DMS 273 (cell line): ENCODE results near the gene ACTL9.

Source experiments
- DNase-seq: peaks from one replicate; lab custom pipeline; 2025; ENCODE audit not compliant: unreplicated experiment; lab: John Stamatoyannopoulos, UW

Gene ACTL9

DNA sequence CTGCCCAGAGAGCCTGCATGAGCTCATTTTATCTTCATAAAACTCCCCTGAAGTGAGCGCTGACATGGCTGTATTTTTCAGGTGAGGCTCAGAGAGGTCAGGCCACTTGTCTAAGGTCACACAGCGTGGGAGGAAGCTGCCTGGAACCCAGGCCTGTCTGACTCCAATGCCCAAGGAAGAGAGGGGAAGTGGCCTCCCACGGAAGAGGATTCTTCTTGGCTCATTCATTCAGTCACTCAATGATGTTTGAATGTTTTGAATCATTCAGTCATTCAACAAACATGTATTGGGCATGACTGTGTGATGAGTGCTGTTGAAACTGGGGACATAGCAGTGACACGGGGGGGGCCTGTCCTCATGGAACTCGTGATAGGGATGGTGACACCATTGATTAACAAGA is 12.0 kb downstream of the ACTL9 start:
- no peak for DNase-seq

DNA sequence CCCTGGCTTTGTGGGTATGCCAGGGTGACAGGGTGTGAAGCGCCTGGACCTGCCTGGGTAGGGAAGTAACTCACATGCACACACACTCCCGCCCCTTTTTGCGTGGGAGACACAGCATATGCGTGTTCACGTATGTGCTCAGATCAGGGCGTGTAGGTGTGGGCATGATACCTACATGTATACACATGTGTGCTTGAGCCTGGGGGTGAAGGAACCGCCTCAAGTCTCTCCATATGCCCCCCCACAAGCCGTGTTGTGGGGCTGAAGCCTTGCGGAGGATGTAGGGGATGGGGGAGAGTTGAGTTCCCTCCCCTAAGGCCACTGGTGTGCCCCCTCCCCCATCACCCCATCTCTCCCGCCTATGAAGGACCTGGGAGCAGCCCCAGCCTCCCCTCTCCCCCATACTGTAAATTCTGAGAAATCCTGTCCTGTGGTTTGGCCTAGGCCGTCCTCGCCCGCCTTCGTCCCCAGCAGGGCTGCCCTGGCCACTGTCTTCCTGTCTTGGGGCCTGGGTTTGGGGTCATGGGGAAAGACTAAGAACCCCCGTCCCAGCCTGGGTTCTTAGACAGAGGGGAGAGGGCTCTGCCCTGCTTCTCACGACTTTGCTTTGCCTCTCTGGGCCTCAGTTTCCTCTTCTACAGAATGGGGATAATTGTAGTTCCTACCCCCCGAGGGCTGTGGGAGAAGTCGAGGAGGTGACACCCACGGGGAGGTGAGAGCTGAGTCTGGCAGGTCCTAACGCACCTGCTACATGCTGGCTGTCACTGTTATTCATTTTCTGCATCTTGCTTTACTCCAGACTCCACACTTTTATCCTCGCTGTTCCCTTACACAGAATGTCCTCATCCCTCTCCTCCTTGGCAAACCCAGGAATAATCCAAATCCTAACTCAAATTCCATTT is 14.3 kb downstream of the ACTL9 start:
- DNase-seq = no peak

GRCh38 chr19:8682931-8683330 is 15.7 kb downstream of the ACTL9 start:
- DNase-seq = no peak

DNA sequence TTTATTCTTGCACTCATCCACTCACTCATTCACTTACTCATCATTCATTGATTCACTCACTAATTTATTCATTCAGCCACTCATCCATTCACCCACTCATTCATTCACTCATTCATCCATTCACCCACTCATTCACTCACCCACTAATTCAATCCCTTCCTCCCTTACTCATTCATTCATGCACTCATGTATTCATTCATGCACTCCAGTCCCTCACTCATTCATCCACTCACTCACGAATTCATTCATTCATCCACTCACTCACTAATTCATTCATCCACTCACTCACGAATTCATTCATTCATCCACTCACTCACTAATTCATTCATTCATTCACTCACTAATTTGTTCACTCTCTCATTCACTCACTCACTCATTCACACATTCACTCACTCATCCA is 16.1 kb downstream of the ACTL9 start:
- no peak for DNase-seq

- DNase-seq = no peak
These were observed 17.1 kb downstream of the ACTL9 start for GRCh38 chr19:8681345-8682029.

DNA sequence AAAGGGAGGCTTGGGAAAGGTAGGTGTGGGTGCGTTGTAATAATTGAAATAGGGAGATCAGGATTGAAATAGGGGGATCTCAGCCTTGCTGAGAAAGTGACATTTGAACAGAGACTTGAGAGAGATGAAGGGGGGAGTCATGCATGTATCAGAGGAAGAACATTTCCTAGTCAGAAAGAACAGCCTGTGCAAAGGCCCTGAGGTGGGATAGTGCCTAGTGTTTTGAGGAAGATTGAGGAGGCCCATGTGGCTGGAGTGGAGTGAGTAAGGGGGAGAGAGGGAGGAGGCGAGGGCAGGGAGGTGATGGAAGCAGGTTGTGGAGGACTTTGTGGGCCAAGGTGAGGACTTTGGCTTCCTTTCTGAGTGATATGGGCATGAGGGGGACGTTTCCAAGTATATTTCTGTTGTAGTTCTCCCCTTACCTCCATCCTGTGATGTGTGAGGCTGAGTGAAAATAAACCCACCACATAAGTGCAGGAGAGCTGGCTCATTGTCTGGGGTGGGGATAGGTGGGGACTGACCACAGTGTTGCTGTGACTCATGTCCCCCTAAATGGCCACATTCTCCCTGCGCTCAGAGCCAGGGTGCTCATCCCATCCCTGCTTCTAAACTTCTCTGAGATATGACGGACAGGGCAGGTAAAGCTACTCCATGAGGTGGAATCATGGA is 17.8 kb downstream of the ACTL9 start:
- no peak for DNase-seq

GRCh38 chr19:8678244-8678807 is 20.3 kb downstream of the ACTL9 start:
- DNase-seq = no peak

- DNase-seq = no peak
These were observed 23.5 kb downstream of the ACTL9 start for GRCh38 chr19:8675066-8675465.

GRCh38 chr19:8673276-8673891 is 25.2 kb downstream of the ACTL9 start:
- no peak for DNase-seq

DNA sequence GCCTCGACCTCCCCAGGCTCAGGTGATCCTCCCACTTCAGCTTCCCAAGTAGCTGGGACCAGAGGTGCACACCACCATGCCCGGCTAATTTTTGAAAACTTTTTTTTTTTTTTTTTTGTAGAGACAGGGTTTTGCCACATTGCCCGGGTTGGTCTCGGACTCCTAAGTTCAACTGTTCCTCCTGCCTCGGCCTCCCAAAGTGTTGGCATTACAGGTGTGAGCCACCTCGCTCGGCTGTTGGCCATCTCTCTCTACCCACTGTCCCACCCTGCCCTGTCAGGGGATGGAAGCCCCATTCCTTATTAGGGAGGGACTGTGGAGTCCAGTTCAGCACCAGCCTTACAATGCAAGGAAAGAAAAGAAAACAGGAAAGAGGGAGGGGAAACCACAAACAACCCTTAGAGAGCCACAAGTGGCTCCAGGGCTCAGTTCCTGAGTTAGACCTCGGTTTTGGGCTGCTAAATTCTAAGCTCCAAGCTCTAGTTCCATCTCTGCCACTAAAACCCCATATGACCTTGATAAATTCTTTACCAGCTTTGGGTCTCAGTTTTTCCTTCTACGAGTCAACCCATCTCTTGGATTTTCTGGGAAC is 31.7 kb downstream of the ACTL9 start:
- no peak for DNase-seq

- DNase-seq = no peak
These were observed 33.0 kb downstream of the ACTL9 start for GRCh38 chr19:8665468-8666213.

- DNase-seq = no peak
These were observed 33.9 kb downstream of the ACTL9 start for GRCh38 chr19:8664671-8665057.

GRCh38 chr19:8663920-8664670 is 34.5 kb downstream of the ACTL9 start:
- DNase-seq = no peak

DNA sequence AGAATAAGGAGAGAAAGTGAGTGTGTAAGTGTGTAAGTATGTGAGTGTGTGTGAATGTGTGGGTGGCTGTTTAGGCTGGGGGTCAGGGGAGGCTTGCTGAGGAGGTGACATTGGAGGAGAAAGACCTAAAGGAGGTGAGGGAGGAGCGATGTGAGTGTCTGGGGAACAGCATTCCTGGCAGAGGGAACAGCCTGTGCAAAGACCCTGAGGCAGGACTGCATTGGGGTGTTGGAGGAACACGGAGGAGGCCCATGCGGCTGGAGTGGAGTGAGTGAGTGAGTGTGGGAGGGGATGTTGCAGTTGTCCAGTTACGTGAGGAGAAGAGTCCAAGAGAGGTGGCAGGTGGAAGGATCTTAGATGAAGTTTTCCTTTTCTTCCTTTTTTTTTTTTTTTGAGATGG is 36.3 kb downstream of the ACTL9 start:
- DNase-seq = no peak

DNA sequence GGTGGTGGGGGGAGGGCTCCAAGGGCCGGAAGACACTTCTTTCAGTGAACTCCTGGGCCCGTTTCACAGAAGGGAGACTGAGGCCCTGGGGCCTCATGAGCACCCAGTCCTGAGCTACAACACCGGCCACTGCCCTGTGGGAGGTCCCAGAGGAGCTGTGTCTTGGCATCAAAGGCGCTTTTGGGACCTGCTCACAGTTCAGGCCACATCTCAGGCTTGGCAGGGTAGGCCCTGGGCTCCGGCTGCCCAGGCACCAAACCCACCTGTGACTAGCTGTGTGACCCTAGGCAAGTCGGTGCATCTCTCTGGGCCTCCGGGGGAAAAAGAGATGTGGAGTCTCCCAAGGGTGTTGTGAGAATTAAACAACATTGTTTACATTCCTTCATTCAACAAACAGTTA is 38.7 kb downstream of the ACTL9 start:
- no peak for DNase-seq

GRCh38 chr19:8657869-8658268 is 40.7 kb downstream of the ACTL9 start:
- no peak for DNase-seq

DNA sequence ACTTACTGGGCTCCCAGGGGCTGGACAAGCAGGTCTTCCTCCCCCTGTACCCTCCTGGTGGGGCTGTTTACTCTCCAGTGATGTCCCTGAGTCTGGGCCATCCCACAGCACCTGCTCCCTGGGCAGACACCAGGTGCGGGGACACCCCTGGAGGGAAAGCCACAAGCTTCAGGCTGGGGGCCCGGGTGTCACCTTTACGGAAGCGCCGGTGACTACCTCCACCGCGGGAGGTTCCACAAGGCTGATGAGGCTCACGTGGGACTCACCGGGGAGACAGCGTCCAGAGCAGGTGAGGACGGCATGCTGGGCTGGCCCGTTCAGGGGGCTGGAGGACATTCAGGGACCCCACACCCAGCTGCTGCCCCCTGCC is 43.3 kb downstream of the ACTL9 start:
- no peak for DNase-seq

DNA sequence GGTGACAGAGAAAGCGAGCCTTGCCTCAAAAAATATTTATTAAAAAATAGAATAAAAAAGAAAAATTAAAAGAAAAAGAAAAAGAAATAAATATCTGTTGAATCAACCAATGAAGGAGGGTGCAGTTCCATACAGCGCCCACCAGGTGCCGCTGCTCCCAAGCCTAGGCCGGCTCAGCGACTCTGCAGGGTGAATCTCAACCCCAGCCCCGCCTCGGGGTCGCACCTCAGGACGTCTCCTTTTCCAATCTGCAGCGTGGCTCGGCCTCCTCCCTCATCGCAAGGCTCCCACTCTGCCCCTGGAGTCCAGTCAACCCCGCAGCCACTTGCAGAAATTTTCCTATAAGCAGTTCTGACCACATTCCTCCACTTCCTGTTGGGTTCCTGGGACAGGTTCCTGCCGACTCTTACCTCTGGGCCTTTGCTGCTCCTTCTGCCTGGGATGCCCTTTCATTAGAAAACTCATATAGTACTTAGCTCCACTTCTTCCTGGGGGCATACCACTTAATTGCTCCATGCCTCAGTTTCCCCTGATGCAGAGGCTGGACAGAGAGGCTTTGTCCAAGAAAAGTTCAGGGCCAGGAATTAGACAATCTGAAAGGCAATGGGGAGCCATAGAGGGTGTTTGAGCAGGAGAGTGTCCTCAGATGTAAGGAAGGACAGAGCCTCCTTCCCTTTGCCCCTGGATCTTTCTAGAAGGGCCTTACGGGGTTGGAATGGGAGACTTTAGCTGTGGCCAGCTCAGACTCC is 43.8 kb downstream of the ACTL9 start:
- DNase-seq = peak; percentile 74

- no peak for DNase-seq
These were observed 50.4 kb downstream of the ACTL9 start for GRCh38 chr19:8648240-8648639.
